Activated CD4-positive, alpha-beta T cell treated with anti-CD3 and anti-CD28 coated beads for 36 hours (primary cell): ENCODE measurements around the gene CLRN2. TPM values are rescaled to one million over a fixed set of nuclear protein-coding genes. Genes with fewer than 3 reads are reported as not detected.

Experiments
- ATAC-seq: fragments of 200-7000 bp; cut with Tn5 transposase; one replicate; pipeline ENCODE4 v1.10.0; 2021; ENCODE audit warnings: mild to moderate bottlenecking, moderate library complexity
- CTCF ChIA-PET: fragments of 350-600 bp; sonication (Branson Sonifier 250); formaldehyde crosslinking; loops from one replicate; lab custom pipeline; 2021; ENCODE audit warnings: antibody characterized with exemption; lab: Charles Lee
- POLR2A ChIA-PET: fragments of 350-600 bp; sonication (Branson Sonifier 250); formaldehyde crosslinking; loops from one replicate; lab custom pipeline; 2021; ENCODE audit warnings: antibody characterized with exemption, inconsistent platforms; lab: Charles Lee
- DNase-seq: peaks from one replicate; pipeline ENCODE4 v3.0.0-alpha.2; 2020
- H3K27ac Mint-ChIP-seq: one replicate; pipeline ENCODE4 v1.8.0; 2021; ENCODE audit warnings: mixed read lengths
- H3K27me3 Mint-ChIP-seq: one replicate; pipeline ENCODE4 v1.8.0; 2021; ENCODE audit warnings: mixed read lengths
- H3K36me3 Mint-ChIP-seq: one replicate; pipeline ENCODE4 v1.8.0; 2021; ENCODE audit warnings: low read depth, mixed read lengths
- H3K4me1 Mint-ChIP-seq: one replicate; pipeline ENCODE4 v1.8.0; 2021; ENCODE audit warnings: mixed read lengths
- H3K4me3 Mint-ChIP-seq: one replicate; pipeline ENCODE4 v1.8.0; 2021; ENCODE audit warnings: mild to moderate bottlenecking, moderate library complexity, mixed read lengths
- H3K9me3 Mint-ChIP-seq: one replicate; pipeline ENCODE4 v1.8.0; 2021; ENCODE audit warnings: low read depth, mixed read lengths
- intact Hi-C, 2 experiments: fragments of 100-400 bp; cut with DNase I in 1 of 2; cut with micrococcal nuclease in 1 of 2; formaldehyde crosslinking; loops; one replicate each; pipeline versions ENCODE4 v1.14.2 to v1.15.1; 2022 to 2024; cut with DNase I, micrococcal nuclease
- total RNA-seq, 2 experiments: library from RNA; stranded (reverse); gene quantifications; one replicate each; pipeline ENCODE4 v1.2.3, GENCODE V29; 2021

Gene CLRN2
- total RNA-seq, 2 experiments from 2014 or later, result not detected

- Mint-ChIP-seq H3K36me3 (peaks cover 16% of the 10 kb centered on the region), H3K4me1 (peaks cover 26% of the 10 kb centered on the region), H3K27me3 (no peaks in the 10 kb centered on the region), H3K4me3 (peak overlapping the region; percentile 78), H3K9me3 (no peaks in the 10 kb centered on the region), H3K27ac (peak overlapping the region; percentile 85)
- DNase-seq (no peak), ATAC-seq (no peak)
- ChIA-PET CTCF (interaction anchor here (1.6 kb wide), 1 partner anchor 12 kb away, joined by 4 read pairs; no protein-coding TSS in a partner anchor), POLR2A (interaction anchor here (0.5 kb wide), 1 partner anchor 248 kb away, joined by 3 read pairs; no protein-coding TSS in a partner anchor)
- intact Hi-C loops, result loop anchor here (5.0 to 10.0 kb wide), 3 partner anchors 174 to 511 kb away; partner anchors contain the start of genes LCORL (in 2 of the 2), DCAF16 (in 1 of the 2) and NCAPG (in 1 of the 2)
These were observed 3.9 kb upstream of the CLRN2 start for GRCh38 chr4:17511051-17511450.

GRCh38 chr4:17511509-17511949 lies 3.4 kb upstream of the CLRN2 start:
- H3K9me3 Mint-ChIP-seq, result no peaks in the 10 kb centered on the region
- ATAC-seq (peak; percentile 73), DNase-seq (peak; percentile 74)
- peaks cover 16% of the 10 kb centered on the region for H3K36me3 Mint-ChIP-seq
- intact Hi-C loops, result loop anchor here (5.0 to 10.0 kb wide), 3 partner anchors 174 to 511 kb away; partner anchors contain the start of genes LCORL (in 2 of the 2), DCAF16 (in 1 of the 2) and NCAPG (in 1 of the 2)
- no peaks in the 10 kb centered on the region for H3K27me3 Mint-ChIP-seq
- ChIA-PET CTCF (interaction anchor here (1.6 kb wide), 1 partner anchor 13 kb away, joined by 4 read pairs; no protein-coding TSS in a partner anchor), POLR2A (no interaction called here)
- peak overlapping the region; percentile 78 for H3K4me3 Mint-ChIP-seq
- H3K4me1 Mint-ChIP-seq, result peaks cover 25% of the 10 kb centered on the region
- H3K27ac Mint-ChIP-seq, result peak overlapping the region; percentile 85

DNA sequence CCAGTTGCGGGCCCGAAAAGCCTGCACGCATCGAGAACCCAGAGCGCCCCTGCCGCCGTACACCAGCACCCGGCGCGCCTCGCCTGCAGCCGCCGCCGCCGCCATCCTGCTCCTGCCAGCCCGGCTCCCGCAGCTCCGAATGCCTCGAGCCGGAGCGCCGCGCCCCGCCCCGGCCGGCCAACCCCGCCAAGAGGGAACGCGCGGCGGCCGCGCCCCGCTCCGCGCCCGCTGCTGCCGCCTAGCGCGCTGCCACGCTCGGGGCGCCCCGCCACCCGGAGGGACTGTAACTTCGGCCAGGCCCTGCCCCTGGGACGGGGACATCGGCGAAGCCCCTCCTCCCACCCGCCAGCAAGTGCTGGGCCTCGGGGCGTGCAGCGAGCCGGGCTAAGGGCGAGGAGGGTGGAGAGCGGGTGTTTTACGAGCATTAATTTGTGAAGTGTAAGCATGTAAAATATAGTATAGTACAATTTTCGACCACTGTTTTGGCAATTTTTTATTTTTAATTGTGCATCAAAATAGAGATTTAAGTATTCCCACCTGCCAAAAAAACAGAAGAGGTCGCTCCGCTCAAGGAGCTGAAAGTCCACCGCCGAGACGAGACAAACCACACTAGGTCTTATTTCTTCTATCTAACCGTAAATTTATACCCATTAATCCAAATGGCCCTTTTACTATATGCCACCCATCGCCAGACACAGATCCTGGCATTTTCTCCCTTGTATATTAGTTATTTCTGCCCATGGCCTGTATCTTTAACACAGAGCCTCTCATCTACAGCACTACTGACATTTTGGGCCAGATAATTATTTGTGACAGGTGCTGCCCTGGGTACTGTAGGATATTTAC lies 2.8 kb upstream of the CLRN2 start, which contains the start of gene QDPR:
QDPR (minus strand) TSS at position 141 of the 846 bp plus-strand sequence; CDS start at position 105, 36 bp downstream.
- peaks cover 23% of the 10 kb centered on the region for H3K4me1 Mint-ChIP-seq
- peak; percentile 95 for ATAC-seq
- intact Hi-C loops, result loop anchor here (1.0 to 10.0 kb wide), 7 partner anchors 65 to 510 kb away; partner anchors contain the start of genes DCAF16 (in 2 of the 2), LAP3 (in 2 of the 2), LCORL (in 2 of the 2) and NCAPG (in 2 of the 2)
- ChIA-PET CTCF (interaction anchor here (0.9 to 1.6 kb wide), 4 partner anchors 14 to 296 kb away, joined by 3 to 4 read pairs (median 4); partner anchors contain the start of gene LAP3), POLR2A (interaction anchor here (0.6 kb wide), 1 partner anchor 37 kb away, joined by 3 read pairs; no protein-coding TSS in a partner anchor)
- H3K27ac Mint-ChIP-seq, result peak within 1 kb of the TSS; percentile 85
- H3K27me3 Mint-ChIP-seq, result no peaks in the 10 kb centered on the region
- peak; percentile 88 for DNase-seq
- peaks cover 12% of the 10 kb centered on the region for H3K36me3 Mint-ChIP-seq
- no peaks in the 10 kb centered on the region for H3K9me3 Mint-ChIP-seq
- peak within 1 kb of the TSS; percentile 78 for H3K4me3 Mint-ChIP-seq

GRCh38 chr4:17512973-17513665 lies 1.8 kb upstream of the CLRN2 start:
- no peak for ATAC-seq

GRCh38 chr4:17515445-17516407 lies 761 bp downstream of the CLRN2 start:
- ChIA-PET CTCF (interaction anchor here (1.3 kb wide), 1 partner anchor 120 kb away, joined by 4 read pairs; no protein-coding TSS in a partner anchor), POLR2A (interaction anchor here (0.6 kb wide), 2 partner anchors 22 to 174 kb away, joined by 3 read pairs; no protein-coding TSS in a partner anchor)

More at GRCh38 chr4:17512973-17513665, 1.8 kb upstream of the CLRN2 start:
- peaks cover 10% of the 10 kb centered on the region for H3K36me3 Mint-ChIP-seq
- peak overlapping the region; percentile 78 for H3K4me3 Mint-ChIP-seq
- no peak for DNase-seq
- H3K9me3 Mint-ChIP-seq, result no peaks in the 10 kb centered on the region
- H3K27me3 Mint-ChIP-seq, result no peaks in the 10 kb centered on the region
- intact Hi-C loops, result loop anchor here (1.0 to 10.0 kb wide), 7 partner anchors 64 to 509 kb away; partner anchors contain the start of genes DCAF16 (in 2 of the 2), LAP3 (in 2 of the 2), LCORL (in 2 of the 2) and NCAPG (in 2 of the 2)
- H3K4me1 Mint-ChIP-seq, result peaks cover 23% of the 10 kb centered on the region
- CTCF ChIA-PET, result interaction anchor here (0.6 to 1.1 kb wide), 7 partner anchors 11 to 295 kb away, joined by 3 to 4 read pairs (median 3); partner anchors contain the start of gene LAP3
- peak overlapping the region; percentile 83 for H3K27ac Mint-ChIP-seq
- POLR2A ChIA-PET, result interaction anchor here (0.6 kb wide), 1 partner anchor 36 kb away, joined by 3 read pairs; no protein-coding TSS in a partner anchor

DNA sequence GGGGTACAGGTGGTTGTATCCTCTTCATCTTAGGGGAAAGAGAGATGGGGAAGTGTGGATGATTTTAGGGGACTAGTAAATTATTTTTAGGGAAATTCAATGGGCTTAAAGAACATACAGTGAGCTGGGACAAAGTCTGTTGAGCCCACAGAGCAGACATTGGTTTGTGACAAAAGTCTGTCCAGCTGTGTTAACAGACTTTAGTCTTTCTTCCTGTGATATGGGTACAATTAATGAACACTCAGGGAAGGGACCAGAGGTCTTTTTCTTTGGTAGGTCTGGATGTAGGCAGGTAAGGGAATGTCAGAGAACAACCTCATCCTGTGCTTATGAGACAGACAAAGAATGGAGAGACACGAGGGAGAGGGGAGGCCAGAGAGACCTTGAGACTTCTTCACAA lies 2.0 kb downstream of the CLRN2 start:
- peaks cover 5% of the 10 kb centered on the region for H3K27me3 Mint-ChIP-seq
- DNase-seq (no peak), ATAC-seq (no peak)
- no peak overlapping the region for H3K27ac Mint-ChIP-seq
- CTCF ChIA-PET, result interaction anchor here (1.0 to 1.3 kb wide), 3 partner anchors 32 to 1867 kb away, joined by 4 read pairs; no protein-coding TSS in a partner anchor
- intact Hi-C loops, result loop anchor here in 1 of 2 experiments (10.0 kb wide), 1 partner anchor 298 kb away; the partner anchor contains the start of genes DCAF16 and NCAPG
- H3K4me1 Mint-ChIP-seq, result peaks cover 10% of the 10 kb centered on the region
- no peak overlapping the region for H3K4me3 Mint-ChIP-seq
- H3K36me3 Mint-ChIP-seq, result no peaks in the 10 kb centered on the region
- H3K9me3 Mint-ChIP-seq, result no peaks in the 10 kb centered on the region
- POLR2A ChIA-PET, result no interaction called here

More at GRCh38 chr4:17515445-17516407, 761 bp downstream of the CLRN2 start:
- H3K9me3 Mint-ChIP-seq, result no peaks in the 10 kb centered on the region
- no peak overlapping the region for H3K4me3 Mint-ChIP-seq
- peaks cover 5% of the 10 kb centered on the region for H3K27me3 Mint-ChIP-seq
- ATAC-seq, result no peak
- peaks cover 11% of the 10 kb centered on the region for H3K4me1 Mint-ChIP-seq
- DNase-seq, result no peak
- intact Hi-C loops, result loop anchor here in 1 of 2 experiments (10.0 kb wide), 1 partner anchor 299 kb away; the partner anchor contains the start of genes DCAF16 and NCAPG
- H3K36me3 Mint-ChIP-seq, result peaks cover under 1% of the 10 kb centered on the region
- H3K27ac Mint-ChIP-seq, result no peak overlapping the region

DNA sequence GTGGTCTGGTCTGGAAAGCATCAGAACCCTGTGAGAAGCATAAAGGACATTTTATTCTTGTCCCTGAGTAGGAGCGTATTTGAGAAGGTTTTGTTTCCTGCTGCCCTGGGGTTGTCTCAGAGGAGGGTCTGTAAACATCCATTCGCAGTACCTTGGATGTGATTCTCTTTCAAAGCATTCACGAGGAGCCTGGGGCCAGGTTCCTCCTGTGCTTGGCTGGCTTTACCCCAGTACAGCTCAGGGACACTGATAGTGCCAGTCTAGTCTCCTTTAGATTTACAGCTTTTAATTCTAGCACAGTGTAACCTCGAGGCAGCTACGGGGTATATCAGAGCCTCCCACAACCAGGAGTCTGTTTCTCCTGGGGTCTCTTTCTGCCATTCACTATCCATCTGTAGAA lies 2.7 kb downstream of the CLRN2 start:
- ChIA-PET POLR2A (no interaction called here), CTCF (interaction anchor here (1.0 kb wide), 1 partner anchor 31 kb away, joined by 4 read pairs; no protein-coding TSS in a partner anchor)
- Mint-ChIP-seq H3K27me3 (peaks cover 5% of the 10 kb centered on the region), H3K4me1 (peaks cover 6% of the 10 kb centered on the region), H3K36me3 (no peaks in the 10 kb centered on the region), H3K27ac (no peak overlapping the region), H3K9me3 (no peaks in the 10 kb centered on the region), H3K4me3 (no peak overlapping the region)
- ATAC-seq (no peak), DNase-seq (no peak)
- intact Hi-C loops, result loop anchor here in 1 of 2 experiments (10.0 kb wide), 1 partner anchor 297 kb away; the partner anchor contains the start of genes DCAF16 and NCAPG

- Mint-ChIP-seq H3K27ac (no peak overlapping the region), H3K36me3 (no peaks in the 10 kb centered on the region), H3K4me1 (no peaks in the 10 kb centered on the region), H3K4me3 (no peak overlapping the region), H3K27me3 (peaks cover 7% of the 10 kb centered on the region), H3K9me3 (no peaks in the 10 kb centered on the region)
- intact Hi-C loops, result no loop called here
- POLR2A ChIA-PET, result no interaction called here
- no peak for ATAC-seq
- CTCF ChIA-PET, result interaction anchor here (0.8 to 1.5 kb wide), 2 partner anchors 27 to 28 kb away, joined by 3 to 5 read pairs; no protein-coding TSS in a partner anchor
- DNase-seq, result no peak
These were observed 6.6 kb downstream of the CLRN2 start for GRCh38 chr4:17521595-17521994.

- DNase-seq, result no peak
- Mint-ChIP-seq H3K36me3 (no peaks in the 10 kb centered on the region), H3K27me3 (peaks cover 19% of the 10 kb centered on the region), H3K4me3 (no peak overlapping the region), H3K4me1 (no peaks in the 10 kb centered on the region), H3K27ac (no peak overlapping the region), H3K9me3 (no peaks in the 10 kb centered on the region)
- intact Hi-C loops, result no loop called here
- CTCF ChIA-PET, result interaction anchor here (0.6 to 1.6 kb wide), 2 partner anchors 10 to 51 kb away, joined by 3 read pairs; no protein-coding TSS in a partner anchor
- no peak for ATAC-seq
- POLR2A ChIA-PET, result no interaction called here
These were observed 8.7 kb downstream of the CLRN2 start for GRCh38 chr4:17523662-17524061.
